ENCODE results near the gene RBM3.

The RBM3 gene

GRCh38 chrX:48574270-48575266, at the start of gene RBM3 (continued):
- TF ChIP-seq ZNF341 (tag by site-specific recombination; IDR thresholded peaks at IDR 0.05; ENCODE audit: low read depth) (peak; percentile 99), ZNF37A (tag by site-specific recombination; IDR thresholded peaks at IDR 0.05) (no peak), ZBTB11 (tag by site-specific recombination; conservative IDR thresholded peaks at IDR 0.05; ENCODE audit: low read depth) (peak; percentile 99), HOXD13 (CRISPR knock-in tag; IDR thresholded peaks at IDR 0.05; ENCODE audit: borderline replicate concordance) (peak; percentile 81), TRIM28 (IDR thresholded peaks at IDR 0.05; ENCODE audit: borderline replicate concordance, low read length) (no peak), ZNF324 (tag by site-specific recombination; IDR thresholded peaks at IDR 0.05) (peak; percentile 22), ZBTB7A (tag by site-specific recombination; IDR thresholded peaks at IDR 0.05; ENCODE audit: low read depth) (no peak), ZNF561 (tag by site-specific recombination; IDR thresholded peaks at IDR 0.05; ENCODE audit: borderline replicate concordance) (peak; percentile 59; the same call in 1 of the 2 replicates), ZBTB1 (tag by site-specific recombination; IDR thresholded peaks at IDR 0.05) (no peak), ZNF354C (tag by site-specific recombination; IDR thresholded peaks at IDR 0.05; ENCODE audit: borderline replicate concordance, low read depth) (no peak), ZNF114 (tag by site-specific recombination; IDR thresholded peaks at IDR 0.05) (no peak), ZNF660 (tag by site-specific recombination; IDR thresholded peaks at IDR 0.05) (peak; percentile 4; the same call in 1 of the 2 replicates), HOXA7 (CRISPR knock-in tag; IDR thresholded peaks at IDR 0.05; ENCODE audit: borderline replicate concordance) (no peak), KLF17 (tag by site-specific recombination; IDR thresholded peaks at IDR 0.05) (peak; percentile 61; the same call in 1 of the 2 replicates), ZNF76 (tag by site-specific recombination; IDR thresholded peaks at IDR 0.05; ENCODE audit: borderline replicate concordance, low read depth) (peak; percentile 23; the same call in 1 of the 2 replicates), GFI1B (tag by site-specific recombination; IDR thresholded peaks at IDR 0.05) (no peak), SP7 (tag by site-specific recombination; IDR thresholded peaks at IDR 0.05) (peak; percentile 42), GLIS2 (tag by site-specific recombination; IDR thresholded peaks at IDR 0.05) (0 out of 2 replicates have a peak, but pooled peaks have one; percentile 18), ZNF221 (tag by site-specific recombination; IDR thresholded peaks at IDR 0.05; ENCODE audit: borderline replicate concordance) (no peak), KLF1 (tag by site-specific recombination; IDR thresholded peaks at IDR 0.05) (peak; percentile 85), ZNF155 (tag by site-specific recombination; IDR thresholded peaks at IDR 0.05) (no peak), ZSCAN23 (tag by site-specific recombination; IDR thresholded peaks at IDR 0.05) (0 out of 2 replicates have a peak, but pooled peaks have one; percentile 15), KLF7 (tag by site-specific recombination; IDR thresholded peaks at IDR 0.05; ENCODE audit: borderline replicate concordance) (peak; percentile 100), CTCF (tag by site-specific recombination; IDR thresholded peaks at IDR 0.05) (peak; percentile 89)
- TF ChIP-seq, protein P1, sequence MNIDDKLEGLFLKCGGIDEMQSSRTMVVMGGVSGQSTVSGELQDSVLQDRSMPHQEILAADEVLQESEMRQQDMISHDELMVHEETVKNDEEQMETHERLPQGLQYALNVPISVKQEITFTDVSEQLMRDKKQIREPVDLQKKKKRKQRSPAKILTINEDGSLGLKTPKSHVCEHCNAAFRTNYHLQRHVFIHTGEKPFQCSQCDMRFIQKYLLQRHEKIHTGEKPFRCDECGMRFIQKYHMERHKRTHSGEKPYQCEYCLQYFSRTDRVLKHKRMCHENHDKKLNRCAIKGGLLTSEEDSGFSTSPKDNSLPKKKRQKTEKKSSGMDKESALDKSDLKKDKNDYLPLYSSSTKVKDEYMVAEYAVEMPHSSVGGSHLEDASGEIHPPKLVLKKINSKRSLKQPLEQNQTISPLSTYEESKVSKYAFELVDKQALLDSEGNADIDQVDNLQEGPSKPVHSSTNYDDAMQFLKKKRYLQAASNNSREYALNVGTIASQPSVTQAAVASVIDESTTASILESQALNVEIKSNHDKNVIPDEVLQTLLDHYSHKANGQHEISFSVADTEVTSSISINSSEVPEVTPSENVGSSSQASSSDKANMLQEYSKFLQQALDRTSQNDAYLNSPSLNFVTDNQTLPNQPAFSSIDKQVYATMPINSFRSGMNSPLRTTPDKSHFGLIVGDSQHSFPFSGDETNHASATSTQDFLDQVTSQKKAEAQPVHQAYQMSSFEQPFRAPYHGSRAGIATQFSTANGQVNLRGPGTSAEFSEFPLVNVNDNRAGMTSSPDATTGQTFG (tag by site-specific recombination; IDR thresholded peaks at IDR 0.05; ENCODE audit: borderline replicate concordance), result no peak
- TF ChIP-seq, protein P2, sequence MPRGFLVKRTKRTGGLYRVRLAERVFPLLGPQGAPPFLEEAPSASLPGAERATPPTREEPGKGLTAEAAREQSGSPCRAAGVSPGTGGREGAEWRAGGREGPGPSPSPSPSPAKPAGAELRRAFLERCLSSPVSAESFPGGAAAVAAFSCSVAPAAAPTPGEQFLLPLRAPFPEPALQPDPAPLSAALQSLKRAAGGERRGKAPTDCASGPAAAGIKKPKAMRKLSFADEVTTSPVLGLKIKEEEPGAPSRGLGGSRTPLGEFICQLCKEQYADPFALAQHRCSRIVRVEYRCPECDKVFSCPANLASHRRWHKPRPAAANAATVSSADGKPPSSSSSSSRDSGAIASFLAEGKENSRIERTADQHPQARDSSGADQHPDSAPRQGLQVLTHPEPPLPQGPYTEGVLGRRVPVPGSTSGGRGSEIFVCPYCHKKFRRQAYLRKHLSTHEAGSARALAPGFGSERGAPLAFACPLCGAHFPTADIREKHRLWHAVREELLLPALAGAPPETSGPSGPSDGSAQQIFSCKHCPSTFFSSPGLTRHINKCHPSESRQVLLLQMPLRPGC (tag by site-specific recombination; IDR thresholded peaks at IDR 0.05), result peak; percentile 33; the same call in 1 of the 2 replicates
- TF ChIP-seq, protein P3, sequence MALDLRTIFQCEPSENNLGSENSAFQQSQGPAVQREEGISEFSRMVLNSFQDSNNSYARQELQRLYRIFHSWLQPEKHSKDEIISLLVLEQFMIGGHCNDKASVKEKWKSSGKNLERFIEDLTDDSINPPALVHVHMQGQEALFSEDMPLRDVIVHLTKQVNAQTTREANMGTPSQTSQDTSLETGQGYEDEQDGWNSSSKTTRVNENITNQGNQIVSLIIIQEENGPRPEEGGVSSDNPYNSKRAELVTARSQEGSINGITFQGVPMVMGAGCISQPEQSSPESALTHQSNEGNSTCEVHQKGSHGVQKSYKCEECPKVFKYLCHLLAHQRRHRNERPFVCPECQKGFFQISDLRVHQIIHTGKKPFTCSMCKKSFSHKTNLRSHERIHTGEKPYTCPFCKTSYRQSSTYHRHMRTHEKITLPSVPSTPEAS (tag by site-specific recombination; IDR thresholded peaks at IDR 0.05), result no peak; the same call in 1 of the 2 replicates
